Measurements from ENCODE around the gene MPPE1.

DNA sequence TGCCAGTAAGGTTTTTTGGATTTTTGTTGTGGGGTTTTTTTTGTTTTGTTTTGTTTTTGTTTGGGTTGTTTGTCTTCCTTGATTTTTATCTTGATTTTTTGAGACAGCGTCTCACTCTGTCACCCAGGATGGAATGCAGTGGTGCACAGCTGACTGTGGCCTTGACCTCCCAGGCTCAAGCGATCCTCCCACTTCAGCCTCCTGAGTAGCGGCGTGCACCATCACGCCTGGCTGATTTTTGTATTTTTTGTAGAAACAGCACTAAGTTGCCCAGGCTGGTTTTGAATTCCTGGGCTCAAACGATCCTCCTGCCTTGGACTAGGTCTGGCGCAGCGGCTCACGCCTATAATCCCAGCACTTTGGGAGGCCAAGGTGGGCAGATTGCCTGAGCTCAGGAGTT, 16.4 kb downstream of the MPPE1 start:
- no peak for TF ChIP-seq POLR2A (IDR thresholded peaks at IDR 0.05)
- TF ChIP-seq, protein P1, sequence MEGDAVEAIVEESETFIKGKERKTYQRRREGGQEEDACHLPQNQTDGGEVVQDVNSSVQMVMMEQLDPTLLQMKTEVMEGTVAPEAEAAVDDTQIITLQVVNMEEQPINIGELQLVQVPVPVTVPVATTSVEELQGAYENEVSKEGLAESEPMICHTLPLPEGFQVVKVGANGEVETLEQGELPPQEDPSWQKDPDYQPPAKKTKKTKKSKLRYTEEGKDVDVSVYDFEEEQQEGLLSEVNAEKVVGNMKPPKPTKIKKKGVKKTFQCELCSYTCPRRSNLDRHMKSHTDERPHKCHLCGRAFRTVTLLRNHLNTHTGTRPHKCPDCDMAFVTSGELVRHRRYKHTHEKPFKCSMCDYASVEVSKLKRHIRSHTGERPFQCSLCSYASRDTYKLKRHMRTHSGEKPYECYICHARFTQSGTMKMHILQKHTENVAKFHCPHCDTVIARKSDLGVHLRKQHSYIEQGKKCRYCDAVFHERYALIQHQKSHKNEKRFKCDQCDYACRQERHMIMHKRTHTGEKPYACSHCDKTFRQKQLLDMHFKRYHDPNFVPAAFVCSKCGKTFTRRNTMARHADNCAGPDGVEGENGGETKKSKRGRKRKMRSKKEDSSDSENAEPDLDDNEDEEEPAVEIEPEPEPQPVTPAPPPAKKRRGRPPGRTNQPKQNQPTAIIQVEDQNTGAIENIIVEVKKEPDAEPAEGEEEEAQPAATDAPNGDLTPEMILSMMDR (IDR thresholded peaks at IDR 0.05): no peak

Measured in upper lobe of left lung (tissue), 4 donors.